NCI-H2227 (cell line): ENCODE data around the gene TSPAN9.

Experiments
- DNase-seq: peaks from one replicate; lab custom pipeline; 2025; ENCODE audit not compliant: unreplicated experiment; lab: John Stamatoyannopoulos, UW

The TSPAN9 gene

DNA sequence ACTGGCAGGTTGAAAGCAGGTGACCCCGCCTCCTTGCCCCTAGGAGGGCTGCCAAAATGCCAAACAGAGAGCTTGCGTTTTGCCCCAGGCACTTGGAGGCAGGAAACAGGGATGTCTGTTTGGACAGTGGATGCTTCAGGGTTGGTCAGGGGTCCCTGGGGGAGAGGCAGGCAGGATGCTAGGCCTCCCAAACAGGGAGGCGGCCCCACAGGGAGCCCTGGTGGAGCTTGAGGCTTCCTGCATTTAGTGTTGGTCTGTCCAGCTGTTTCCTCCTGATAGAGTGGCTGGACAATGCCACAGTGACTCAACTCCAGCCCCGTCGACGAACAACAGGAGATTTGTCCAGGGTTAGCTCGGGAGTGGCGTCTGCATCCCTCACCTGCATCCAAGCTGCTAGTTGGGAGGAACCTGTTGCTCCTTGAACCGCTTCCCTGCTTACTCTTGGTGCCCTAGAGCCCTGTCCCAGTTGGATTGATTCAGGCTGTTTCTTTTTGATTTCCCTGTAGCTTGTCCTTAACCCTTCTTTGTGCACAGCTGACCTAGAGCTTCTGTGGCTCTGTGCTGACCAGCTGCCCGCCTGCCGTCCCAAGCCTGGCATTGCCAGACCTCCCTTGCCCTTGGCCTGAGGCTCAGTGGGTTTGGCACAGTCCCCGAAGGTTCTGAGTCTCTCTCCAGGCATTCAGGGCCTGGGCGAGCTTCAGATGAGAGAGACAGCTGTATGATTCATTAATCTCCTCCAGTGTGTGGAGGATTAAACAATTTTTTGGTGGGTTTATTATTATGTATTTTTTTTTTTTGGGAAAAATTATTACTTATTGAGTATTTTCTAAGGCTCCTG, 45.9 kb downstream of the TSPAN9 start:
- no peak for DNase-seq

DNA sequence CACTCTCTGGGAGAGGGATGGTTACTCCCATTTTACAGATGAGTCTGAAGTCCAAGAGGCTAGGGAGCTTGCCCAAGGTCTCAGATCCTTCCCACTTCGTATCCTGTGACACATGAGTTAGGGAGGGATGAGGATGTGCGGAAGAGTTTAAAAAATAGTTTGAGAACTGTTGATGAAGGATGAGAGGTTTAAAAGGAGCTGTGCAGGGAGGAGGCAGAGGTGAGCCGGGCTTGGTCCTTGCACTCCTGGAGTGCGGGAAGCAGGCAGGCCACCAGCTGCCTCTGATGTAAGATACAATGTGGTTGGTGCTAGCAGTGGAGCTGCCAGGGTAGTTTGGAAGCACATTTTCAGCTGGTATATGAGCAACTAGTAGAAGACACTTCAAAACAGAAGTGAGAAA, 46.5 kb downstream of the TSPAN9 start:
- DNase-seq = no peak

DNA sequence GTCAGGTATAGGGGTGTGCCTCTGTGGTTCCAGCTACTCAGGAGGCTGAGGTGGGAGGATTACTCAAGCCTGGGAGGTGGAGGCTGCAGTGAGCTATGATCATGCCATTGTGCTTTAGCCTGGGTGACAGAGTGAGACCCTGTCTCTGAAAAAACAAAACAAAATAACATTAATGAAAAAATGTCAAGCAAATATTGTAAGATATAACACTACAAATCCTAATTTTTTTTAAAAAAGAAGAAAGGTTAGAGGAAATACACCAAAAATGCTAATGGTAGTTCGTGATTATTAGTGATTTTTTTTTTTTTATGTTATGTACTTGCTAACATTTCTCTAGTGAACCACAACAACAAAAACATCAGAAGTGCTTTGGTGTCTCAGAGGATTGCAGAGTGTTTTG, 47.7 kb downstream of the TSPAN9 start:
- DNase-seq = no peak

DNA sequence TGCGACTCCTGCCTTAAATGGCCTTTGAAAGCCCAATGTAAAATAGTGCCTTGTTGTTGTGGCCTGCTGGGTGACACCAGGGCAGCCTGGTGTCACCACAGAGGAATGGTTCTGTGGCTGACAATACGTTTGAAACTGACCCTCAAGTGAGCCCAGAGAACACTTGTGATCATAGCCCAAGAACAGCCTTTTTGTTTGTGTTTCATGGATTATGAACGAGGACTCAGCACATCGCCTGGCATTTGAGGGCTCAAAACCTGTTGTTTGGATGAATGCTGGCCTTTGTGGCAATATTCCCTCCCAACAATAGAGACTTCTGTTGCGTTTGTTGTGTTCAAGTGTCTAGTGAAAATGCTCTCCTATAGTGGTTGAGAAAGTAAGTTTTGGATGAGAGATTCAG, 48.5 kb downstream of the TSPAN9 start:
- DNase-seq = no peak

DNA sequence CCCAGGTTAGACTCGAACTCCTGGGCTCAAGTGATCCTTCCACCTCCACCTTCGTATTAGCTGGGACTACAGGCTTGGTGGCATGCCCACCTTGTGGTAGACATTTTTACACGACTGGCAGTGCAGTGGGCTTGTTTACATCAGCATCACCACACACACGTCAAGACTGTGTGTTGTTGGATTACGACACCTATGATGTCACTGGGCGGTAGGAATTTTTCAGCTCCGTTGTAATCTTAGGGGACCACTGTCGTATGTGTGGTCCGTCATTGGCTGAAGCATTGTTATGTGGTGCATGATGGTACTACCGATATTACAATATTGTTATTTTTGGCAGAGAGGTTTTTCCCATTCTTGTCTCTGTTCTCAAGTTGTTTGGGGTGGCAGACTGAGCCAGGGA, 50.7 kb downstream of the TSPAN9 start:
- DNase-seq = no peak

DNA sequence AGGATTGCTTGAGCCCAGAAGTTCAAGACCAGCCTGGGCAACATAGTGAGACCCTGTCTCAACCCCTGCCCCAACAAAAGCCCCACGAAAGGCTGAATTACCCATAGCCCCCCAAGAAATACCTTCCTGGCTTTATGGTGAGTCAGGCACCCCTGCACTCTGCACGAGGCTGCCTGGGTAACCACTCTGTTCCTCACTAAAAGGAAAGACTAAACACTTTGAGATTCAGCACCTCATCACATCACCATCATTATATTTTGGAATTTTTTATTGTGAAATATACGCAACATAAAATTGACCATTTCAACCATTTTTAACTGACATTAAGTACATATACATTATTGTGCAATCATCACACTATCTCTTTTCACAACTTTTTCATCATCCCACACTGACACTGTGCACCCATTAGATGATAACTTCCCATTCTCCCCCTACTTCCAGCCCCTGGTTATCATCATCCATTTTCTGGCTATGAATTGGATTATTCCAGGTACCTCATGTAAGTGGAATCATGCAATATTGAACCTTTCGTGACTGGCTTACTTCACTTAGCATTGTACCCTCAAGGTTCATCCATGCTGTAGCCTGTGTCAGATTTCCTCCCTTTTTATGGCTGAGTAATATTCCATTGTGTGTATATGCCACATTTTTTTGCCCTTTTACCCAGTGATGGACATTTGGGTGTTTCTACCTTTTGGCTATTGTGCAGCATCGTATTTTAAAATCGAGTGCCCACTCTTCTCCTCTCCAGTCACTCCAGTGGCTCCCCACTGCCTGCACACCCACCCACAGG, 51.5 kb downstream of the TSPAN9 start:
- no peak for DNase-seq

DNA sequence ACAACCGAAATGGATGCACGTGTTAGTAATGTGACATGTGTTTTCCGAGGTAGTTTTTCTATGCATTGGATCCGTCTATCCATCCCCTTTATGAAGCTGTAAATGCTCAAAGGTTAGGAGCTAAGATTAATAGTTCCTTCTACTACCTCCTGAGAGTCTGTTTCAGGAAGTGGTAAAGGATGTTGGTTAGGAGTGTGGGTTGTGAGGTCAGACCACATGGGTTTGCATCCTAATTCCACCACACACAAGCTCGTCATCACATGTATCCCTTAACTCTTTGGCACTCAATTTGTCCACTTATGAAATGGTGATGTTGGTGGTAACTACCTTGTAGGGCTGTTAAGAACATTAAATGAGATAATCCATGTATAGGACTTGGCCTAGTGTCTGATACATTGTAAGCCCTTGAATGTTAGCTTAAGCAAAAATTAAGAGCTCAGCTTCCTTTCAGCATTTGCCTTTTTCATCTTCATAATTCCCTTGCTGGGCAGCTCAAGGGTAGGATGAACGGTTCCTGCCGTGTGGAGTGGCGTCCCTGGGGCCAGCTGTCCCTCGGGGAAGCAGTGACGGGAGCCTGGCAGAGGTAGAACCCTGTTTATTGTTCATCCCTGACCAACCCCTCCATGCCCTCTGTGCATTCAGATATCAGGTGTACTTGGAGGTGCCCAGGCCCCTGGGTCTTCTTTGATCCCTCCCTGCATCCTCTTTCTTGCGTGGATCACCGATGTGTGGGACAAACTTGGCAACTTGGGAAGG, 52.3 kb downstream of the TSPAN9 start:
- no peak for DNase-seq

DNA sequence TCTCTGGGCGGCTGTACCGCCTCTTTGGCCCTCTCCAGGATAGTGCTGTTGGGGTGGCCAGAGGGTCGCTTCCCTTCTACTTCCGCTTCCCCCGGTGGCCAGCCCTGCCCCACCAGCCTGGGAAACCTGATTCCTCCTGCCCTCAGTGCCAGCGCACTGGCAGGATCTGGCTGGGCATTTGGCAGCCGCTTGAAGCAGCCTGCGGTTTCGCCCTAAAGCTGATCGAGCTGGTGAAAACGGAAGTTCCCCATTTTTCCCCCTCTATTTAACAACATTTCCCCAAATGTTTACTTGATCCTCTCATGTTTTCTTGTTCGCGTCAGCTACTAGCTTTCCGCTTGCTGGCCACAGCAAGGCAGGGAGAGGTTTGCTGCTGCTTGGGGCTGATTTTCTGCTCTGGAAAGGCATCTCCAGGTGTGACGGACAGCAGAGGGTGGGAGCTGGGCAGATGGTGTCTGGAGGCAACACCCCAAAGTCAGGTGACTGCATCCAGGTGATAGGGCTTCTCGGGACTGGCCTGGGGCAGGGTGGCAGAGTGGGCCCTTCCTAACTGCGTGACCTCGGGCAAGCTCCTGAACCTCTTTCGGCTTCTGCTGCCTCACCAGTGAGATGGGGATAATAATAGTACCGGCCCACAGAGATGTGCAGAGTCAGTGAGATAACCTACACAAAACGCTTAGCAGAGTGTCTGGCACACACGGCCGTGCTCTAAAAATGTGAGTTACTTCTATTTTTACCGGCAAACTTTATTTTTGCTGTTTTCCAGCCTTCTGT, 53.1 kb downstream of the TSPAN9 start:
- DNase-seq = no peak

DNA sequence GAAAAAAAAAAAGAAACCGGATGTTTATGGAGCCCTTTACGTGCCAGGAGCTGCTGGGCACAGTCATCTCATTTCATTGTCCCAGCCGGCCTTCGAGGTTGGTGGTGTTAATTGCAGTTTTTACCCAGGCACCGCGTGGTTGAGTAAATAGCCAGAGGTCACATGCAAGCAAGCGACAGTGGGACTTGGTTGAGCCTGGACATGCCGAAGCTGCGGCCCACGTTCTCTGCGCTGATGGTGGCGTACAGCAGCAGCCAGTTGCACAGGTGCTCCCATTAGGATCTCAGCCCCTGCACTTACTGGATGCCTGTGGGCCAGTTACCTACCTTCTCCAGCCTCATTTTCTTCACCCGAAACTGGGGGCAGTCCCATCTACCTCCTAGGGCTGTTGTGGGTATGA, 54.0 kb downstream of the TSPAN9 start:
- DNase-seq = no peak

DNA sequence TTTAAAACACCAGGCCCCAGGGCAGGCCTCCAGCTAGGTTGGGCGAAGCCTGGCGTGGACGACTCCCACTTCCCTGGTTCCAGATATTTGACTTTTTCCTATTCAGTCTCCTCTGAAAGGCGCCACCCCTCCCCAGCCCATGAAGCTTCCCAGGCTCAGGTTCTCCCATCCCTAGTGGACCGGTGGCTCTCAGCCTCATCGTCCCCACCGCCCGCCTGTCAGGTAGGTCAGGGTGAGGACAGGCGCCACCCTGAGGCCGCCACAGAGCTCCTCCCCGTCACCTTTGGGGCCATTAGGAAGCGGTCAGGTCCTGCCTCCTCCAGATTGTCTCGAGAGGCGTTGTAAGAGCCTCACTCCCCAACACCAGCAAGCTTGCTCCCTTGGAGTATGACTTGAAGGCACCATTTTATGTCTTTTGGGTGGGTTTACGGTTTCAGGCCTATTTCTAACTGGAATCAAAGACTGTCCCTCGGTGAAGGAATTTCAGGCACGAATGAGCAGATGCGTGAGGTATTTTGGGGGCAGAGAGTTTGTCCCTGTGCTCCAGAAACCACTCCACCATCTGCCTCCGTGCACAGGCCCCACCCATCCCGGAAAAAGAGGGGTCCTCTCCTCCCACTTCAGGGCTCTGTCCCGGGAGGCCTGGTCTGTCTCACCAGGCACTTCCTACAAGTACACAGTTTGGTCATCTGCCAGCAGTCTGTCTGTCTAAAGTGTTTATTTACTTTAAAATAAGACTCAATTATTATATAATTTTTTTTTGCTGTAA, 55.6 kb downstream of the TSPAN9 start:
- DNase-seq = no peak

DNA sequence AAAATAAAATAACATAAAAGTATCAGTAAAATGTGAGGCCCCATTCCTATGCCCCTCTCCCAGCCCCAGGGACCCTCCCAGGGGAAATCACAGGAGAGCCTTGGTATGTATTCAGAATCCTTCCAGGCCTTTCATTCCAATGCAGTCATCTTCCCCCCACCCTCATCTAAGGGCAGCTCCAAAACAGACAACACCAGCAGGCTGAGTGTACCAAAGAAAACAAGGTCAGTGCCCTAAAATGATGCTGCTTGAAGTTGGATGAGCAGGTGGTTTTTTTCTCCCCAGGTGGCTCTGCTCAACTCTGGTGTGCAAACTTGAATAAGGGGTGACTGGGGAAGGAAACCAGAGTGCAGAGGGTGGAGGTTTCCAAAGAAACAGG, 56.2 kb downstream of the TSPAN9 start:
- no peak for DNase-seq

DNA sequence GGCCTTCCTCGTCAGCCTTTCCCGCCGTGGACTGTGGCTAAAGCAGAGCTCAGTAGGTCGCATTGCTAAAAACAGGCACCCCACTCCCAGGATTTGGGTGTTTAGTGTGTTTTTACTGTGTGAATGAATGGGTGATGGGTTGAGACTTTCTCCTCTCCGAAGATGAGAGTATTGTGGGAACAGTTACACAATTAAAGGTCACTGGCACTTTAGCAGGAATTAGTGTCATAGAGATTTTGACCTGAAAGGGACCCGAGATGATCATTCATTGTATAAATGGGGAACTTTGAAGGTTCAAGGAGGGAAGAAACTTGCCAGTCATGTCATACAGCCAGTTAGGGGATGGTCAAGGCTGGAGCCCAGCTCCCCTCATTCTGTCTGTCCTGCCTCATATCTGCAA, 56.9 kb downstream of the TSPAN9 start:
- no peak for DNase-seq

DNA sequence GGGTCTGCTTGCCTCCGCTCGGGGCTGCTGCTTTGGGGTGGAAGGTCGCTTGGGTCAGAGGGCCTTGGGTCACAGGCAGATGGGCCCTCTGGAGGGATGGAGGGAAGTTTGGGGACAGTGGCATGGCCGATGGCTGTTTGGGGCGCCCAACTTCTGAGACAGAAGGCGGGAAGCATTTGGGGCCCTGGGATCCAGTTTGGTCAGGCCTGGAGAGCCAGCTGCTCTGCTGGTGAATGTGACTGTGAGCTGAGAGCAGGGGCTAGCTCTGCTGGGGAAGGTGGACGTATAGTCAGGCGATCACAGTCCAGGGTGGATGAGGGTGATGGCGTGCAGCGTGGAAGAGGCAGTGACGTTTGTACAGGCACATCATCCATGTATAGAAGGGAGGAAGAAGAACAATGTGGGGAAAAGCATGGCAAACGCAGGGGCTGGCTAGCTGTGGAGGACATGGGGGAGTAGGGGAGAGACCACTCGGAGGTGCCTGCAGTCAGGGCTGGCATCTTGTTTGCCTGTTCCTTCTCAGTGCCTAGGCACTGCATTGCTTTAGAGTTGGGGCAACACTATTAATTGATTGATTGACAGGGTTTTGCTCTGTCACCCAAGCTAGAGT, 57.5 kb downstream of the TSPAN9 start:
- no peak for DNase-seq

DNA sequence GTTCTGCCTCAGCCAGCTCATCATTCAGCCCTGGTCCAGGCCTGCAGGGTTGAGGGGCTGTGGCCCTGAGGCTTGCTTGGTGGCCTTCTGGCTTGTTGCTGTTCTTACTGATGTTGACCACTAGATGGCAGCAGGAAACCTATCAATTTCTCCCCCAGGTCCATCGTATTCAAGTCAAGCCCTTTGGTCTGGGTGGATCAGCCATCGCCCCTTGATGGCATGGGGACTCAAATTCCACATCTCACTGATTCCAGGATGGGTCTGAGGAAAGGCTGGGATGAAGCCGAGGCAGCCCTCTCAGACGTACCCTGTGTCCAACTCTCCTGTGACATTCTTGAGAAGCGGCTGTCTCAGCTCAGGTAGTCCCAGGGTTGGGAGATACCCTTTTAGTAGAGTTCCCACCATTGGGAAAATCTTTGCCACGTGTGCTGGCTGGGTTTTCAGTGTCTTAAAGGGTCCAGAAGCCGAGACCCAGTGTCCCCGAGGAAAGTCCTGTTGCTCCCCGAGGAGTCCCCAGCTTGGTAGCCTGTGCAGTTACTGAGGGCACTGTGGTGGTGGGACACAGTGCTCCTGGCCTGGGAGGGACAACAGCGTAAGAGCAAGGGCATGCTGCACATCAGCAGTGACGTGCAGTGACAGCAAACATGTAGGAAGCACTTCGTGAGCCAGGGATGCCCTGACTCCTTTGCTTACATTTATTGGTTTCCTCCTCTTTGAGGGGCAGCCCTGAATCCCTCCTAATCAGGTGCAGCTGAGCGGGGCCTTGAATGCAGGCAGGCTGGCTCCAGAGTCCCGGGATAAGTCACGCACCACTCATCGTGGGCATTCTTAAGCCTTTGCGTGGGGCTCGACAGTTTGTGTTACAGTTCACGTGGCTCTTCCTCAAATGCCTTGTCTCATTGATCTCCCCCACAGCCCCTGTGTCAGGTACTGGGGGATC, 58.6 kb downstream of the TSPAN9 start:
- DNase-seq = peak; percentile 68

DNA sequence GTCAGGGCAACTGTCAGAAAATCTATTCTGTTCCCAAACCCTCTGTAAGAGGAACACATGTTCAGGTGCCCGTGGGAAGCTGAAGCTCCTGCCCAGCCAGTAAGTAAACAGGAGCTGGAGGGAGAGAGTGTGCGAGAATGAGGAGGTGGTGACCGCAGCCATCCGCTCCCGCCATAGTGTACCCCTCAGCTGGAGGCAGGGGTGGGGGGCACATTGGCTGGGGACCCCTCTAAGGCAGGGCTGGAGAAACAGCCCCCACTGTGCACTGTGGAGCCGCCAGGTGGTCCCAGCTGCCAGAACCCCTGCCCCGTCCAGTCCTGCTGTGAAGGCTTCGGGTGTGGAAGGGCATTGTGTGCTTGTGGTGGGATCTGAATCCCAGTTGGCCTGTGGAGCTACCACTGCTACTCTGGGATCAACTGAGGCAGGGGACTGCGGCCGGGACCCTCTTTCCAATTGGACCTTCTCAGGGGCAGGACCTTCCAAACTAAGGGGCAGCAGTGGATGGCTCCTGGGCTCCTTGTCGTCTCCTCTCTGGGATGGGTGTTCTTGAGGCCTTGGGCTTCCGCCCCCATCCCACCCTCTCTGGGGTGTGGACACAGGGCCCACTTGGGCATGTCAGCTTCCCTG, 59.6 kb downstream of the TSPAN9 start:
- no peak for DNase-seq

DNA sequence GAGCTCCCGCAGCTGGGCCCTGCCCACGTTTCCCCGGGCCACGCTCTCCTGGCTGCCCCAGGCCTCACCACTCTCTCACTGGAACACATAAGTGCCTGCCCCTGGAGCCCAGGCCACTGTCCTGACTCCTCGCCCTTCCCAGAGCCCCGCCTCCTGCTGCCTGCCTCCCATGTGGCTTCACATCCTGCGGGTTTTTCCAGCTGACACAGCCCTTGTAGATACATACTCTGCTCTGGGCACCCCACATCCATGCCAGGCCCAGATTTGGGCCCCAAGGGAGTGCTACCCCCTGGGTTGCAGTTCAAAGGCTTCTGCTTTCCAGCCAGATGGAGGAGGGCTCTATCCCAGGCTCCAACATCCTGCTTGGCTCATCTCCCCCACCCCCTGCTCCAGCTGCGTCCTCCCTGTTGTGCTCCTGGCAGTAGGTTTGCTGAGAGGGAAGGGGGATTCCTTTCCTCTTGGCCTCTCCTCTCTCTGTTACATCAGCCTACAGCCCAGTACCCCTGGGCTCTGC, 60.1 kb downstream of the TSPAN9 start:
- no peak for DNase-seq

DNA sequence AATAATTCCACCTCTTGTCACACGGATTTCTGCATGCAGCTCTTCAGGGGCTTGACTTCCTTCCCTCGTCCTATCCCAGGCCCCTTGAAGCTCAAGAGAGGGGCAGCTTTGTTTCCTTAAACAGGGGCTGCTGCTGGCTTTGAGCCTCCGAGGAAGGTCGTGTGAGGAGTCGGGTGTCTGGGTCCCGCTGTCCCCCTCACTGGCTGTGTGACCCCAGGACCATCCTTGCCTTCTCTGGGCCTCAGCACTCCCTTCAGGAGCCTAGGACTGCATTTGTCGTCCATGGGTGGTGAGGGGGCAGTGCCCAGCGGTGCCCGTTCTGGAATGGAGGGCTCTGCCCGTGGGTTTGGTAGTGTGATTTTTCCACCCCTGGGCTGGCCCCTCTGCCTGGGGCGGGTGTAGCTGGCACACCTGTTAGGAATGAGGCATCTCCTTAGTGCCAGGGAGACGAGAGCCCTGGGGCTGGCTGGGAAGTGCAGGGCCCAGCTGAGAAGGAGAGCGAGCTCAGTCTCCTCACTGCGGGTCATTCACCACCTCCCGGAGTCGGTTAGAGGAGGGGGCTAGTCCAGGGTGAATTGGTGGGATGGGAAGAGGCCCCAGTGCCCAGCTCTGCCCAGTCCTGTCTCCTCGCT, 60.8 kb downstream of the TSPAN9 start:
- DNase-seq = no peak
